ENCODE results near the gene CDH23. TPM values are rescaled to one million over a fixed set of nuclear protein-coding genes. Genes with fewer than 3 reads are reported as not detected.

CDH23 gene
- total and polyA plus RNA-seq, 10 of the 15 experiments (the other 5 are each of a cell fraction or from before 2014, with no cell fraction given) = 0.09 to 0.40 (median 0.15) TPM; not detected in 1

DNA sequence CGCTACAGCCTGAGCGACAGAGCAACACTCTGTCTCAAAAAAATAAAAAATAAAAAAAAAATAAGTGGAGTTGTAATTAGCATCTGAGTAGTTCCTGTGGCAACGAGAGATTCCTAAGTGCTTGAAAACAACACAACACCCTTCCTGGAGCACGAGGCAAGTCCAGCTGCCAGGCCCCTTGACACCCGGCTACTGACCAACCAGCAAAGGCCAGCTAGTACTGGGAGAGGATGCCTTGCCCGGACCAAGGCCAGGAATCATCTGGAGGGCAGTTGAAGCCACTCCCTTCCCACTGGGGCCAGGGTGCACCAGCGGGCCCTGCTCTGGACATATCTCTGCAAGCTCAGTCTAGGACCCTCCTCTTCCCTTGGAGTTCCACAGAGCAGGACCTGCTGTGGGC is 322.3 kb downstream of the CDH23 start:
- RAD21 ChIA-PET (ENCODE audit: unreplicated experiment) = interaction anchor here (0.8 kb wide), 1 partner anchor 177 kb away, joined by 3 read pairs; no protein-coding TSS in a partner anchor
- TF ChIP-seq HCFC1 (IDR thresholded peaks at IDR 0.05; ENCODE audit: low read length) (no peak), CBFB (IDR thresholded peaks at IDR 0.05; ENCODE audit: low read depth) (no peak), TCF3 (IDR thresholded peaks at IDR 0.05; ENCODE audit: borderline replicate concordance, insufficient read depth, low read depth, low read length) (no peak), ZZZ3 (IDR thresholded peaks at IDR 0.05; ENCODE audit: control insufficient read depth, insufficient read length, low read depth) (no peak), MEF2B (IDR thresholded peaks at IDR 0.05; ENCODE audit: partially characterized antibody, poor library complexity, severe bottlenecking) (no peak), EZH2 (IDR thresholded peaks at IDR 0.05; ENCODE audit: borderline replicate concordance, control insufficient read depth, low read depth, low read length) (no peak), NFYB (IDR thresholded peaks at IDR 0.05; ENCODE audit: insufficient read depth, low read depth, low read length) (no peak), BRCA1 (IDR thresholded peaks at IDR 0.05; ENCODE audit: low read depth, low read length) (no peak), RAD21 (IDR thresholded peaks at IDR 0.05; ENCODE audit: insufficient read depth, low read depth, low read length) (no peak), CREB1 (IDR thresholded peaks at IDR 0.05; ENCODE audit: low read depth) (no peak), CEBPZ (IDR thresholded peaks at IDR 0.05; ENCODE audit: low read depth, low read length) (no peak)
- TF ChIP-seq, protein P1, sequence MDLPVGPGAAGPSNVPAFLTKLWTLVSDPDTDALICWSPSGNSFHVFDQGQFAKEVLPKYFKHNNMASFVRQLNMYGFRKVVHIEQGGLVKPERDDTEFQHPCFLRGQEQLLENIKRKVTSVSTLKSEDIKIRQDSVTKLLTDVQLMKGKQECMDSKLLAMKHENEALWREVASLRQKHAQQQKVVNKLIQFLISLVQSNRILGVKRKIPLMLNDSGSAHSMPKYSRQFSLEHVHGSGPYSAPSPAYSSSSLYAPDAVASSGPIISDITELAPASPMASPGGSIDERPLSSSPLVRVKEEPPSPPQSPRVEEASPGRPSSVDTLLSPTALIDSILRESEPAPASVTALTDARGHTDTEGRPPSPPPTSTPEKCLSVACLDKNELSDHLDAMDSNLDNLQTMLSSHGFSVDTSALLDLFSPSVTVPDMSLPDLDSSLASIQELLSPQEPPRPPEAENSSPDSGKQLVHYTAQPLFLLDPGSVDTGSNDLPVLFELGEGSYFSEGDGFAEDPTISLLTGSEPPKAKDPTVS (IDR thresholded peaks at IDR 0.05; ENCODE audit: low read depth, low read length) = no peak
- intact Hi-C loops (cut with micrococcal nuclease; ENCODE audit: unreplicated experiment) (no loop called here), in situ Hi-C loops (cut with MboI) (no loop called here)
- WGBS (ENCODE audit: insufficient coverage, insufficient replicate concordance, low lambda C conversion rate, missing lambda C conversion rate) = 49% methylated on average over 7 of the region's 7 CpGs
- DNase-seq (ENCODE audit: low read depth, low spot score) (no peak), ATAC-seq (no peak), FAIRE-seq (no peak)
- H3K27me3 ChIP-seq (replicated peaks in 1 of 2; ENCODE audit: control insufficient read depth in 2 of 2, insufficient read depth in 2 of 2, low read length in 1 of 2) = no peaks in the 10 kb centered on the region
- no peak overlapping the region for H3K4me2 ChIP-seq (ENCODE audit: control insufficient read depth, insufficient read depth)
- peaks cover 10% of the 10 kb centered on the region for H3K4me1 ChIP-seq (ENCODE audit: control insufficient read depth, insufficient read depth, low read length)
- SMC1A ChIA-PET (ENCODE audit: uncharacterized antibody, unreplicated experiment) = interaction anchor here (1.3 kb wide), 1 partner anchor 55 kb away, joined by 4 read pairs; the partner anchor contains the start of gene VSIR
- H3K9me3 ChIP-seq (replicated peaks; ENCODE audit: control insufficient read depth, insufficient read depth, low read length) = no peaks in the 10 kb centered on the region
- H3K4me3 ChIP-seq = no peak overlapping the region
- BruUV-seq (replicated peaks) = no TSS peak
- no peak overlapping the region for H3K27ac ChIP-seq (ENCODE audit: control insufficient read depth, insufficient read depth)
- H3K36me3 ChIP-seq (ENCODE audit: control insufficient read depth in 2 of 2, insufficient read depth in 2 of 2, low read length in 1 of 2) = no peaks in the 10 kb centered on the region
- H2AFZ ChIP-seq (ENCODE audit: control insufficient read depth, low read depth, low read length) = no peak overlapping the region
- no peak overlapping the region for H3K9ac ChIP-seq (ENCODE audit: control insufficient read depth, insufficient read depth, low read length)
- no peaks in the 10 kb centered on the region for H3K79me2 ChIP-seq (ENCODE audit: control insufficient read depth, insufficient read depth, low read length)
- POLR2A ChIA-PET = no interaction called here
- CTCF ChIA-PET = interaction anchor here (0.6 to 1.7 kb wide), 5 partner anchors 10 to 110 kb away, joined by 3 to 7 read pairs (median 4); no protein-coding TSS in a partner anchor
- no peaks in the 10 kb centered on the region for H4K20me1 ChIP-seq (ENCODE audit: control insufficient read depth, insufficient read depth)

Measured in GM12878 (cell line).